GM12878 (cell line): ENCODE results near the gene TRIB2. TPM values are rescaled to one million over a fixed set of nuclear protein-coding genes. Genes with fewer than 3 reads are reported as not detected.
A peak's percentile ranks its signal among the peaks of the same experiment; 100 is the strongest.

Source experiments
- ASH2L ChIP-seq: fragments of 300-600, 200-600 bp; sonication (generic); IDR thresholded peaks from 2 replicates; pipeline ENCODE4 v1.6.1; 2017; ENCODE audit warnings: low read depth, mild to moderate bottlenecking, borderline replicate concordance
- BHLHE40 ChIP-seq, 2 experiments: fragments of 450-650 bp in 1 of 2; IDR thresholded peaks; 2 replicates each; pipeline ENCODE4 v1.6.1; 2011 to 2017; ENCODE audit warnings: low read depth in 2 of 2, borderline replicate concordance in 1 of 2, improper control_type of control experiment in 1 of 2, low read length in 1 of 2, mild to moderate bottlenecking in 1 of 2
- CEBPZ ChIP-seq: fragments of 150-350 bp; IDR thresholded peaks from 2 replicates; pipeline ENCODE4 v1.6.1; 2016; ENCODE audit warnings: low read depth, low read length
- CHD2 ChIP-seq: IDR thresholded peaks from 2 replicates; pipeline ENCODE4 v1.6.1; 2011; ENCODE audit warnings: low read depth, low read length, improper control_type of control experiment, borderline replicate concordance
- E2F8 ChIP-seq: fragments of 450-650 bp; IDR thresholded peaks from 2 replicates; pipeline ENCODE4 v1.6.1; 2018; ENCODE audit warnings: mild to moderate bottlenecking, low read depth, moderate library complexity; ENCODE audit not compliant: partially characterized antibody
- EZH2 ChIP-seq: IDR thresholded peaks from 2 replicates; pipeline ENCODE4 v1.6.1; 2012; ENCODE audit warnings: low read depth, mild to moderate bottlenecking, control low read depth, inconsistent platforms, low read length, borderline replicate concordance; ENCODE audit not compliant: control insufficient read depth
- FOXK2 ChIP-seq: fragments of 450-650 bp; IDR thresholded peaks from 2 replicates; pipeline ENCODE4 v1.6.1; 2017; ENCODE audit warnings: mild to moderate bottlenecking, moderate library complexity
- IKZF1 ChIP-seq: fragments of 450-650 bp; conservative IDR thresholded peaks from 2 replicates; pipeline ENCODE4 v1.6.1; 2017; ENCODE audit warnings: antibody characterized with exemption, mild to moderate bottlenecking
- KAT2A ChIP-seq: conservative IDR thresholded peaks from 2 replicates; pipeline ENCODE4 v1.6.1; 2011; ENCODE audit warnings: low read depth, low read length; ENCODE audit not compliant: control insufficient read depth
- MAX ChIP-seq: IDR thresholded peaks from 2 replicates; pipeline ENCODE4 v1.6.1; 2012; ENCODE audit warnings: low read depth, low read length, improper control_type of control experiment
- NFIC ChIP-seq: IDR thresholded peaks from 2 replicates; pipeline ENCODE4 v1.6.1; 2012; ENCODE audit warnings: low read depth, mild to moderate bottlenecking, inconsistent platforms, low read length, moderate library complexity
- NKRF ChIP-seq: fragments of 450-650 bp; conservative IDR thresholded peaks from 2 replicates; pipeline ENCODE4 v1.6.1; 2017; ENCODE audit warnings: mild to moderate bottlenecking, moderate library complexity
- RB1 ChIP-seq: fragments of 450-650 bp; formaldehyde crosslinking; IDR thresholded peaks from 2 replicates; pipeline ENCODE4 v1.6.1; 2017; ENCODE audit warnings: mild to moderate bottlenecking, borderline replicate concordance
- RCOR1 ChIP-seq: conservative IDR thresholded peaks from 2 replicates; pipeline ENCODE4 v1.6.1; 2012; ENCODE audit warnings: low read depth, low read length, improper control_type of control experiment
- SIX5 ChIP-seq: IDR thresholded peaks from 2 replicates; pipeline ENCODE4 v1.6.1; 2011; ENCODE audit warnings: mild to moderate bottlenecking, low read depth, low read length, moderate library complexity; ENCODE audit not compliant: severe bottlenecking
- ZBTB4 ChIP-seq: fragments of 450-650 bp; formaldehyde crosslinking; IDR thresholded peaks from 2 replicates; pipeline ENCODE4 v1.4.0; 2022; ENCODE audit warnings: mild to moderate bottlenecking, moderate library complexity
- polyA plus RNA-seq, 11 experiments: library from polyadenylated mRNA; depleted of rRNA in 4 of 11; unstranded in 6 of 11; stranded (reverse) in 5 of 11; fragments of >200 nt; fragmentation: Nextera tagmentation in 4 of 11; fragmentation: Illumina TruSeq in 1 of 11; extraction: Ambion mirVana in 4 of 11; extraction: Trizol in 1 of 11; gene quantifications; 1 replicate in 1 of 11; 2 replicates in 10 of 11; pipeline versions ENCODE4 v1.2.1 to v1.2.3, GENCODE V29; 2011 to 2016; ENCODE audit warnings: inconsistent platforms in 2 of 11, missing spikeins in 2 of 11, low read depth in 1 of 11
- total RNA-seq, 4 experiments: library from RNA; depleted of rRNA in 3 of 4; stranded (reverse); fragments of >200 nt in 3 of 4; fragmentation: Illumina TruSeq in 1 of 4; extraction: Trizol in 1 of 4; gene quantifications; 2 replicates each; pipeline versions ENCODE4 v1.2.1 to v1.2.3, GENCODE V29; 2013 to 2021

TRIB2 gene
- total and polyA plus RNA-seq, 10 of the 15 experiments (the other 5 are each of a cell fraction or from before 2014, with no cell fraction given), result 1.6 to 9.2 (median 5.2) TPM

- no peak for TF ChIP-seq ZBTB4
- TF ChIP-seq IKZF1, result peak; percentile 24
- no peak for TF ChIP-seq KAT2A
- no peak for TF ChIP-seq RCOR1
- no peak for TF ChIP-seq SIX5
- no peak for TF ChIP-seq E2F8
- no peak for TF ChIP-seq ASH2L
- TF ChIP-seq CHD2, result no peak
- no peak for TF ChIP-seq MAX
- peak; percentile 39; the same call in 1 of the 2 replicates for TF ChIP-seq NKRF
- TF ChIP-seq EZH2, result no peak
- TF ChIP-seq CEBPZ, result no peak
- no peak for TF ChIP-seq FOXK2
- TF ChIP-seq BHLHE40 (IDR thresholded peaks at IDR 0.05; ENCODE audit: borderline replicate concordance in 1 of 2, low read depth in 2 of 2, low read length in 1 of 2), result peak in 1 of 2 experiments; percentile 13; a peak in 1 of 4 replicates
- TF ChIP-seq RB1, result 0 out of 2 replicates have a peak, but pooled peaks have one; percentile 19
- TF ChIP-seq NFIC, result no peak
Observed at GRCh38 chr2:12717191-12718014, 667 bp downstream of the TRIB2 start (continued).
